Mesendoderm (in vitro differentiated cells): Measurements from ENCODE around the gene TMEM121B.

Source experiments
- DNase-seq: peaks from one replicate; pipeline ENCODE4 v3.0.0; 2013
- H2AK5ac ChIP-seq: 2 replicates; pipeline ENCODE4 v1.6.1; 2013; ENCODE audit warnings: low read length, inconsistent platforms
- H2BK120ac ChIP-seq: 2 replicates; pipeline ENCODE4 v1.6.1; 2013; ENCODE audit warnings: low read depth, mild to moderate bottlenecking, low read length, moderate library complexity, mixed read lengths
- H2BK15ac ChIP-seq: replicated peaks from 2 replicates; pipeline ENCODE4 v1.6.1; 2013; ENCODE audit warnings: low read depth, mild to moderate bottlenecking, moderate library complexity
- H2BK5ac ChIP-seq: 2 replicates; pipeline ENCODE4 v1.6.1; 2013; ENCODE audit warnings: low read length, inconsistent platforms
- H3K18ac ChIP-seq: 2 replicates; pipeline ENCODE4 v1.6.1; 2013; ENCODE audit warnings: mild to moderate bottlenecking, low read length, mixed read lengths
- H3K23ac ChIP-seq: one replicate; pipeline ENCODE4 v1.6.1; 2013; ENCODE audit warnings: low read length
- H3K27ac ChIP-seq: 2 replicates; pipeline ENCODE4 v1.5.1; 2013; ENCODE audit warnings: low read depth, mild to moderate bottlenecking, inconsistent platforms, low read length, moderate library complexity
- H3K27me3 ChIP-seq: 2 replicates; pipeline ENCODE4 v1.6.1; 2013; ENCODE audit warnings: low read length, control low read depth, mild to moderate bottlenecking, inconsistent platforms; ENCODE audit not compliant: insufficient read depth, poor library complexity
- H3K36me3 ChIP-seq: 2 replicates; pipeline ENCODE4 v1.6.1; 2013; ENCODE audit warnings: low read length, inconsistent platforms; ENCODE audit not compliant: control insufficient read depth, insufficient read depth
- H3K4ac ChIP-seq: one replicate; pipeline ENCODE4 v1.6.1; 2013; ENCODE audit warnings: low read depth, mild to moderate bottlenecking, low read length, moderate library complexity
- H3K4me1 ChIP-seq: 2 replicates; pipeline ENCODE4 v1.6.1; 2013; ENCODE audit warnings: low read depth, low read length, inconsistent platforms; ENCODE audit not compliant: control insufficient read depth
- H3K4me2 ChIP-seq: 2 replicates; pipeline ENCODE4 v1.6.1; 2013; ENCODE audit warnings: low read length
- H3K4me3 ChIP-seq: 2 replicates; pipeline ENCODE4 v1.5.1; 2013; ENCODE audit warnings: mild to moderate bottlenecking, low read length
- H3K56ac ChIP-seq: one replicate; pipeline ENCODE4 v1.6.1; 2013; ENCODE audit warnings: low read length
- H3K79me1 ChIP-seq: 2 replicates; pipeline ENCODE4 v1.6.1; 2013; ENCODE audit warnings: low read length, inconsistent platforms
- H3K79me2 ChIP-seq: 2 replicates; pipeline ENCODE4 v1.6.1; 2013; ENCODE audit warnings: mild to moderate bottlenecking, low read length; ENCODE audit not compliant: control insufficient read depth, insufficient read depth
- H3K9ac ChIP-seq: 2 replicates; pipeline ENCODE4 v1.6.1; 2013; ENCODE audit warnings: low read length, inconsistent platforms
- H4K5ac ChIP-seq: one replicate; pipeline ENCODE4 v1.6.1; 2013; ENCODE audit warnings: low read length
- H4K8ac ChIP-seq: one replicate; pipeline ENCODE4 v1.6.1; 2013; ENCODE audit warnings: low read depth, mild to moderate bottlenecking, control low read depth, low read length, moderate library complexity
- WGBS: extraction: QIAGEN DNeasy Blood & Tissue Kit; methylation state at CpG from one replicate; pipeline ENCODE4 v1.1.7; 2013; ENCODE audit warnings: low lambda C conversion rate, missing lambda C conversion rate; ENCODE audit not compliant: insufficient coverage; ENCODE audit errors: extremely low coverage; 5-methylcytosine and 5-hydroxymethylcytosine counted together

TMEM121B gene

DNA sequence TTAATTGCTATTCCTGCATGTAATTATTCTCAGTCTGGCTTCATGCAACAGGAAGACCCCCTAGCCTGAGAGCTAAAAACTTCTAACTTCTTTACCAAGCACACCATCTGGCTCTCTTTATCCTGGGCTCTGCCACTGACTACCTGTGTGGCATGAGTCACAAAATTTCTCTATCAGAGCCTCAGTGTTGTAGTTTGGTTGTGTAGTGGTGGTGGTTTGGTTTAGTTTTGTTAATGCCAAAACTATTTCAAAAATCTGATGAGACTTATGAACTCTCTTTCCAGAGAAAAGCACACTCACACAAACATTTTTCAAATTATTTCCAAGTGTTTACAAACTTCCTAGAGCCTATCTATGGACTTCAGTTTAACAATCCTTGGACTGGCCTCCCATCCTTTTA is 43.9 kb downstream of the TMEM121B start:
- no peak overlapping the region for H4K8ac ChIP-seq
- no peak overlapping the region for H2AK5ac ChIP-seq
- no peak overlapping the region for H3K4me3 ChIP-seq
- no peak overlapping the region for H3K56ac ChIP-seq
- H3K4me1 ChIP-seq, result no peaks in the 10 kb centered on the region
- H3K9ac ChIP-seq, result no peak overlapping the region
- no peak overlapping the region for H3K23ac ChIP-seq
- H3K4me2 ChIP-seq, result no peak overlapping the region
- no peak overlapping the region for H2BK5ac ChIP-seq
- no peak overlapping the region for H2BK15ac ChIP-seq
- no peak overlapping the region for H4K5ac ChIP-seq
- no peak overlapping the region for H3K4ac ChIP-seq
- no peaks in the 10 kb centered on the region for H3K79me1 ChIP-seq
- H3K27me3 ChIP-seq, result no peaks in the 10 kb centered on the region
- no peak overlapping the region for H3K27ac ChIP-seq
- no peak for DNase-seq
- H3K36me3 ChIP-seq, result no peaks in the 10 kb centered on the region
- H2BK120ac ChIP-seq, result no peak overlapping the region
- H3K79me2 ChIP-seq, result no peaks in the 10 kb centered on the region
- H3K18ac ChIP-seq, result no peak overlapping the region

DNA sequence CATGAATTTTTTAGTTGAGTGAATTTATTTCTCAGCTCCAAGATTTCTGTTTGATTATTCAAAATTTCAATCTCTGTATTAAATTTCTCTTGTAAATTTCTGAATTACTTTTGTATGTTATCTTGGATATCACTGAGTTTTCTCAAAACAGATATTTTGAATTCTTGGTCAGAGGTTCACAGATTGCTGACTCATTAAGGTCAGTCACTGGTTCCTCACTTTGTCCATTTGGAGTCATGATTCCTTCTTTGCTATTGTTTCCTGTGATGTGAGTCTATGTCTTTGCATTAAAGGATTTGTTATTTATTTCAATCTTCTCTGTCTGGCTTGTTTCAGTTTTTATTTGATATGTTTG is 46.5 kb downstream of the TMEM121B start:
- no peak overlapping the region for H3K56ac ChIP-seq
- H2BK120ac ChIP-seq, result no peak overlapping the region
- H3K4me2 ChIP-seq, result no peak overlapping the region
- H3K4me3 ChIP-seq, result no peak overlapping the region
- no peaks in the 10 kb centered on the region for H3K79me2 ChIP-seq
- H2AK5ac ChIP-seq, result no peak overlapping the region
- no peak overlapping the region for H3K18ac ChIP-seq
- H2BK5ac ChIP-seq, result no peak overlapping the region
- no peak for DNase-seq
- H3K36me3 ChIP-seq, result no peaks in the 10 kb centered on the region
- H3K4ac ChIP-seq, result no peak overlapping the region
- H3K27ac ChIP-seq, result no peak overlapping the region
- no peak overlapping the region for H4K5ac ChIP-seq
- H4K8ac ChIP-seq, result no peak overlapping the region
- H3K79me1 ChIP-seq, result no peaks in the 10 kb centered on the region
- H3K9ac ChIP-seq, result no peak overlapping the region
- no peaks in the 10 kb centered on the region for H3K4me1 ChIP-seq
- no peak overlapping the region for H2BK15ac ChIP-seq
- H3K23ac ChIP-seq, result no peak overlapping the region
- H3K27me3 ChIP-seq, result no peaks in the 10 kb centered on the region

DNA sequence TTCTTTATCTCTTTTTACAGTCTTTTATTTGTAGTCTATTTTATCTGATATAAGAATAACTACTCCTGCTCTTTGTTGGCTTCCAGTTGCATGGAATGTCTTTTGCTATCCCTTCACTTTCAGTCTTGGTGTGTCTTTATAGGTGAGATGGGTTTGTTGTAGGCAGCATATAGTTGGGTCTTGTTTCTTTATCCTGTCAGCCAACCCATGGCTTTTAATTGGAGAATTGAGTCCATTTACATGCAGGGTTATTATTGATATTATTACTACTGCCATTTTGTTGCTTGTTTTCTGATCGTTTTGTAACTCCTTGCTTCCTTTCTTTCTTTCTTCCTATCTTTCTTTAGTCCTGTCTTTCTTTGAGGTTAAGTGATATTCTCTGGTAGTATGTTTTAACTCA is 48.3 kb downstream of the TMEM121B start:
- Histone ChIP-seq H3K23ac (no peak overlapping the region), H3K79me1 (no peaks in the 10 kb centered on the region), H3K9ac (no peak overlapping the region), H3K56ac (no peak overlapping the region), H3K27me3 (no peaks in the 10 kb centered on the region), H3K18ac (no peak overlapping the region), H4K5ac (no peak overlapping the region), H3K4me3 (no peak overlapping the region), H3K4me2 (no peak overlapping the region), H4K8ac (no peak overlapping the region), H2BK15ac (no peak overlapping the region), H3K4ac (no peak overlapping the region), H3K79me2 (no peaks in the 10 kb centered on the region), H3K36me3 (no peaks in the 10 kb centered on the region), H2BK120ac (no peak overlapping the region), H2BK5ac (no peak overlapping the region), H3K4me1 (no peaks in the 10 kb centered on the region), H2AK5ac (no peak overlapping the region), H3K27ac (no peak overlapping the region)
- no peak for DNase-seq
- WGBS, result no CpG with 5 or more reads among the region's 1 CpG
